ENCODE data around the gene HOTAIR. TPM values are rescaled to one million over a fixed set of nuclear protein-coding genes. Genes with fewer than 3 reads are reported as not detected.
A peak's percentile ranks its signal among the peaks of the same experiment; 100 is the strongest.

Gene HOTAIR
- total RNA-seq, 1 experiment from 2014 or later, result 5.5 TPM

- peak overlapping the region; percentile 56 for H3K4me3 ChIP-seq (ENCODE audit: low read depth, low read length, poor library complexity, severe bottlenecking)
Observed at GRCh38 chr12:54009171-54010052, 34.7 kb upstream of the HOTAIR start.

GRCh38 chr12:54008260-54008552 lies 33.5 kb upstream of the HOTAIR start:
- no peaks in the 10 kb centered on the region for H3K27me3 ChIP-seq (replicated peaks; ENCODE audit: insufficient read depth, low read depth, low read length, poor library complexity)
- no TSS peak for BruUV-seq (replicated peaks)

More at GRCh38 chr12:54009171-54010052, 34.7 kb upstream of the HOTAIR start:
- intact Hi-C loops (cut with micrococcal nuclease; ENCODE audit: unreplicated experiment), result no loop called here
- H3K4me1 ChIP-seq (ENCODE audit: insufficient read depth, low read length, poor library complexity, severe bottlenecking), result peaks cover 61% of the 10 kb centered on the region
- BruUV-seq (replicated peaks), result TSS peak; percentile 41
- H3K27ac ChIP-seq (ENCODE audit: low read depth, low read length, poor library complexity, severe bottlenecking), result peak overlapping the region; percentile 77
- POLR2A ChIA-PET (ENCODE audit: low non-redundant PET), result interaction anchor here (0.7 kb wide), 1 partner anchor 286 kb away, joined by 19 read pairs; no protein-coding TSS in a partner anchor
- no peaks in the 10 kb centered on the region for H3K27me3 ChIP-seq (replicated peaks; ENCODE audit: insufficient read depth, low read depth, low read length, poor library complexity)
- TF ChIP-seq CTCF (conservative IDR thresholded peaks at IDR 0.05; ENCODE audit: low read depth, low read length) (no peak), EZH2 (IDR thresholded peaks at IDR 0.05; ENCODE audit: borderline replicate concordance, low read depth, low read length, poor library complexity, severe bottlenecking) (no peak)
- H3K9me3 ChIP-seq (ENCODE audit: low read depth, low read length, poor library complexity, severe bottlenecking), result no peaks in the 10 kb centered on the region
- peak; percentile 72 for DNase-seq (ENCODE audit: low spot score)
- no peaks in the 10 kb centered on the region for H3K36me3 ChIP-seq (ENCODE audit: insufficient read depth, low read length, poor library complexity, severe bottlenecking)
- CTCF ChIA-PET, result interaction anchor here (0.6 to 2.3 kb wide), 18 partner anchors 8 to 253 kb away, joined by 3 to 19 read pairs (median 6); partner anchors contain the start of genes HOXC10 and HOXC9

More at GRCh38 chr12:54008260-54008552, 33.5 kb upstream of the HOTAIR start:
- ChIA-PET CTCF (interaction anchor here (0.8 to 2.3 kb wide), 4 partner anchors 8 to 199 kb away, joined by 3 to 14 read pairs (median 9); partner anchors contain the start of genes HOXC10 and HOXC9), POLR2A (ENCODE audit: low non-redundant PET) (interaction anchor here (0.6 kb wide), 1 partner anchor 10 kb away, joined by 14 read pairs; no protein-coding TSS in a partner anchor)
- TF ChIP-seq EZH2 (IDR thresholded peaks at IDR 0.05; ENCODE audit: borderline replicate concordance, low read depth, low read length, poor library complexity, severe bottlenecking) (no peak), CTCF (conservative IDR thresholded peaks at IDR 0.05; ENCODE audit: low read depth, low read length) (no peak)
- H3K27ac ChIP-seq (ENCODE audit: low read depth, low read length, poor library complexity, severe bottlenecking), result no peak overlapping the region
- no peak for DNase-seq (ENCODE audit: low spot score)
- peaks cover 64% of the 10 kb centered on the region for H3K4me1 ChIP-seq (ENCODE audit: insufficient read depth, low read length, poor library complexity, severe bottlenecking)
- intact Hi-C loops (cut with micrococcal nuclease; ENCODE audit: unreplicated experiment), result no loop called here
- no peaks in the 10 kb centered on the region for H3K36me3 ChIP-seq (ENCODE audit: insufficient read depth, low read length, poor library complexity, severe bottlenecking)
- H3K9me3 ChIP-seq (ENCODE audit: low read depth, low read length, poor library complexity, severe bottlenecking), result no peaks in the 10 kb centered on the region
- H3K4me3 ChIP-seq (ENCODE audit: low read depth, low read length, poor library complexity, severe bottlenecking), result peak overlapping the region; percentile 56
